HCT116 (cell line): Measurements from ENCODE around the gene MDFI. TPM values are rescaled to one million over a fixed set of nuclear protein-coding genes. Genes with fewer than 3 reads are reported as not detected.

ENCODE experiments used
- ATAC-seq: fragments of 200-7000 bp; cut with Tn5 transposase; 2 replicates; pipeline ENCODE4 v1.9.1; 2020; ENCODE audit warnings: mild to moderate bottlenecking, moderate library complexity
- BruUV-seq: library from RNA; stranded (reverse); fragments of 400-500 nt; replicated peaks from 2 replicates; lab custom pipeline; 2021; lab: Mats Ljungman, UMichigan
- CTCF ChIA-PET: fragments of 300-600 bp; sonication (Branson Sonifier 250); formaldehyde crosslinking; loops from one replicate; lab custom pipeline; 2021; ENCODE audit warnings: antibody characterized with exemption; lab: Charles Lee
- POLR2A ChIA-PET: fragments of 300-600, 350-600 bp; sonication (Branson Sonifier 250); formaldehyde crosslinking; loops from one replicate; lab custom pipeline; 2021; ENCODE audit warnings: antibody characterized with exemption; lab: Charles Lee
- RAD21 ChIA-PET, 2 experiments: fragments of 300-600 bp; sonication (Branson Sonifier 250); formaldehyde crosslinking; loops; one replicate each; lab custom pipeline; 2023; ENCODE audit warnings: low total read pairs in 2 of 2; ENCODE audit not compliant: uncharacterized antibody in 2 of 2, unreplicated experiment in 2 of 2, low non-redundant PET in 1 of 2; lab: Charles Lee
- DNase-seq: peaks from one replicate; pipeline ENCODE4 v3.0.0-alpha.2; 2010; ENCODE audit warnings: low read depth, low spot score
- H2AFZ ChIP-seq: fragments of 200-600 bp; shearing (Covaris generic), sonication (generic); 2 replicates; pipeline ENCODE4 v1.6.1; 2017; ENCODE audit warnings: low read depth, mixed run types, mixed read lengths, antibody characterized with exemption, low read length; ENCODE audit not compliant: poor library complexity, severe bottlenecking
- H3K27ac ChIP-seq: 2 replicates; pipeline ENCODE4 v1.5.1; 2012; ENCODE audit warnings: low read depth, low read length
- H3K27me3 ChIP-seq: fragments of 200-600 bp; sonication (generic); 2 replicates; pipeline ENCODE4 v1.6.1; 2016; ENCODE audit warnings: mixed run types, low read length, mixed read lengths; ENCODE audit not compliant: insufficient read depth
- H3K36me3 ChIP-seq, 2 experiments: fragments of 200-500 bp in 1 of 2; fragments of 200-600 bp in 1 of 2; sonication (Bioruptor generic) in 1 of 2; sonication (generic) in 1 of 2; 2 replicates each; pipeline versions ENCODE4 v1.5.1 to v1.6.1; 2014 to 2016; ENCODE audit warnings: low read length in 2 of 2, inconsistent platforms in 1 of 2, mixed read lengths in 1 of 2, mixed run types in 1 of 2; ENCODE audit not compliant: insufficient read depth in 2 of 2, control insufficient read depth in 1 of 2
- H3K4me1 ChIP-seq, 2 experiments: fragments of 200-600 bp in 1 of 2; sonication (generic) in 1 of 2; 2 replicates each; pipeline versions ENCODE4 v1.5.1 to v1.6.1; 2012 to 2017; ENCODE audit warnings: low read length in 2 of 2, inconsistent platforms in 1 of 2, mild to moderate bottlenecking in 1 of 2, mixed read lengths in 1 of 2, mixed run types in 1 of 2, moderate library complexity in 1 of 2; ENCODE audit not compliant: insufficient read depth in 2 of 2, control insufficient read depth in 1 of 2
- H3K4me2 ChIP-seq: fragments of 200-600 bp; sonication (generic); 2 replicates; pipeline ENCODE4 v1.6.1; 2017; ENCODE audit warnings: mixed run types, low read length, mixed read lengths
- H3K4me3 ChIP-seq, 2 experiments: fragments of 200-600 bp in 1 of 2; sonication (generic) in 1 of 2; replicated peaks in 1 of 2; 2 replicates each; pipeline ENCODE4 v1.5.1; 2011 to 2016; ENCODE audit warnings: low read length in 2 of 2, control low read depth in 1 of 2, low read depth in 1 of 2, mild to moderate bottlenecking in 1 of 2, mixed read lengths in 1 of 2, mixed run types in 1 of 2
- H3K79me2 ChIP-seq: fragments of 200-600 bp; sonication (generic); 2 replicates; pipeline ENCODE4 v1.6.1; 2017; ENCODE audit warnings: mild to moderate bottlenecking, mixed run types, low read length, moderate library complexity, mixed read lengths; ENCODE audit not compliant: insufficient read depth
- H3K9ac ChIP-seq: fragments of 200-600 bp; sonication (generic); 2 replicates; pipeline ENCODE4 v1.6.1; 2016; ENCODE audit warnings: low read length, mixed read lengths
- H3K9me2 ChIP-seq: fragments of 200-600 bp; sonication (generic), shearing (Covaris generic); 2 replicates; pipeline ENCODE4 v1.6.1; 2017; ENCODE audit warnings: mixed run types, mild to moderate bottlenecking, moderate library complexity; ENCODE audit not compliant: insufficient read depth
- H3K9me3 ChIP-seq, 2 experiments: fragments of 200-500 bp in 1 of 2; fragments of 200-600 bp in 1 of 2; sonication (Bioruptor generic) in 1 of 2; sonication (generic) in 1 of 2; 2 replicates each; pipeline ENCODE4 v1.6.1; 2014 to 2017; ENCODE audit warnings: low read length in 2 of 2, mixed read lengths in 2 of 2, inconsistent platforms in 1 of 2, low read depth in 1 of 2, mild to moderate bottlenecking in 1 of 2, mixed run types in 1 of 2, moderate library complexity in 1 of 2; ENCODE audit not compliant: control insufficient read depth in 1 of 2, insufficient read depth in 1 of 2
- H4K20me1 ChIP-seq: fragments of 200-600 bp; sonication (generic), shearing (Covaris generic); 2 replicates; pipeline ENCODE4 v1.6.1; 2017; ENCODE audit warnings: mixed run types, mild to moderate bottlenecking, moderate library complexity; ENCODE audit not compliant: insufficient read depth
- CEBPB ChIP-seq: IDR thresholded peaks from 2 replicates; pipeline ENCODE4 v1.6.1; 2012; ENCODE audit warnings: low read depth
- SIN3A ChIP-seq: IDR thresholded peaks from 2 replicates; pipeline ENCODE4 v1.6.1; 2012; ENCODE audit warnings: low read depth
- intact Hi-C: fragments of 100-400 bp; cut with micrococcal nuclease; formaldehyde crosslinking; loops from 2 replicates; pipeline ENCODE4 v1.10.0; 2022
- total RNA-seq: library from RNA; stranded (reverse); gene quantifications from one replicate; pipeline ENCODE4 v1.2.1, GENCODE V29; 2021; ENCODE audit not compliant: unreplicated experiment
- TF ChIP-seq, protein P1 (sequence below): IDR thresholded peaks from 2 replicates; pipeline ENCODE4 v1.6.1; 2012; ENCODE audit warnings: low read depth

The MDFI gene
- total RNA-seq, 1 experiment from 2014 or later = 35.5 TPM

DNA sequence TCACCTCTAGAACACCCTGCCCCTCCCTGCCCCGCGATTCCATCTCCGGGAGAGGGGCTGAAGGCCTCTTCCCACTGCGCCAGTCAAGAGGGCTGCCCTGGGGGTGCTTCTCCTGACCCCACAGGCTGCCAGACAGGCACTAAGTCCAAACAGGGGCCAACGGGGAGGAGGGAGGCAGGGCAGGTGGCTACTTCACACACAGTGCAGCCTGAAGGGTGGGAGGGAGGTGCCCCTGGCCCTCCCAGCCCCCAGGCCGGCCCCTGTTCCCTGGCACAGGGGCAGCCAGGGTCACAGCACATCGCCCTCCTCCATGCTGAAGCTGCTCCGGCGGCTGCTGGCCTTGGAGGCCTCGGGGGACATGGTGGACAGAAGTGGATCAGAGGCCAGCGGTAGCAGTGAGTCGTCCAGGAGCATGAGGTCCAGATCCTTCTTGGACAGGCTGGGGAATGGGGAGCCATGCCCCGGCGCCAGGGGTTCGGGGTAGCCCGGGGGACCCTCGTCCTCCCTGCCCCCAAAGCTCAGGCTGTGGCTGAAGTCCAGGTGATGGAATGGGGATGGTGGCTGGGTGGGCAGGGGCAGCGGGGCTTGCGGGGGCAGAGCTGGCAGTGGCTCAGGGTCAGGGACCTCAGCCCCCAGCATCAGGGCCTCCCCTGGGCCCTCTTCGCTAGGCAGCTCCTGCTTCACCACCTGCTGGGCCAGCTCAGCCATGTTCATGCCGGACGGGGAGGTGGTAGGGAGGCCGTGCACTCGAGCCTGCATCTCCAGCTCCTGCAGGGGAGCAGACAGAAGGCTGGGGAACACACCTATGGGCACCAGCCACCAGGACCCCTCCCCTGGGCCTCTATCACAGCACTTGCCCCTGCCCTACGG, 46.3 kb downstream of the MDFI start:
- Histone ChIP-seq H3K9me3 (no peaks in the 10 kb centered on the region), H3K27me3 (no peaks in the 10 kb centered on the region), H3K4me1 (peaks cover 4 to 18% of the 10 kb centered on the region in 2 experiments; a peak in 3 of 4 replicates), H4K20me1 (no peaks in the 10 kb centered on the region), H3K9ac (no peak overlapping the region), H3K36me3 (no peaks in the 10 kb centered on the region), H3K79me2 (no peaks in the 10 kb centered on the region), H3K27ac (no peak overlapping the region), H3K4me2 (no peak overlapping the region), H2AFZ (no peak overlapping the region), H3K9me2 (no peaks in the 10 kb centered on the region), H3K4me3 (no peak overlapping the region)
- intact Hi-C loops = no loop called here
- DNase-seq (no peak), ATAC-seq (no peak)
- ChIA-PET CTCF (interaction anchor here (1.0 to 3.5 kb wide), 4 partner anchors 82 to 316 kb away, joined by 4 to 27 read pairs (median 14); no protein-coding TSS in a partner anchor), RAD21 (interaction anchor here (1.2 to 1.3 kb wide), 2 partner anchors 82 to 317 kb away, joined by 5 to 6 read pairs; no protein-coding TSS in a partner anchor), POLR2A (no interaction called here)
- BruUV-seq = no TSS peak
- TF ChIP-seq SIN3A (no peak), CEBPB (no peak)
- TF ChIP-seq, protein P1, sequence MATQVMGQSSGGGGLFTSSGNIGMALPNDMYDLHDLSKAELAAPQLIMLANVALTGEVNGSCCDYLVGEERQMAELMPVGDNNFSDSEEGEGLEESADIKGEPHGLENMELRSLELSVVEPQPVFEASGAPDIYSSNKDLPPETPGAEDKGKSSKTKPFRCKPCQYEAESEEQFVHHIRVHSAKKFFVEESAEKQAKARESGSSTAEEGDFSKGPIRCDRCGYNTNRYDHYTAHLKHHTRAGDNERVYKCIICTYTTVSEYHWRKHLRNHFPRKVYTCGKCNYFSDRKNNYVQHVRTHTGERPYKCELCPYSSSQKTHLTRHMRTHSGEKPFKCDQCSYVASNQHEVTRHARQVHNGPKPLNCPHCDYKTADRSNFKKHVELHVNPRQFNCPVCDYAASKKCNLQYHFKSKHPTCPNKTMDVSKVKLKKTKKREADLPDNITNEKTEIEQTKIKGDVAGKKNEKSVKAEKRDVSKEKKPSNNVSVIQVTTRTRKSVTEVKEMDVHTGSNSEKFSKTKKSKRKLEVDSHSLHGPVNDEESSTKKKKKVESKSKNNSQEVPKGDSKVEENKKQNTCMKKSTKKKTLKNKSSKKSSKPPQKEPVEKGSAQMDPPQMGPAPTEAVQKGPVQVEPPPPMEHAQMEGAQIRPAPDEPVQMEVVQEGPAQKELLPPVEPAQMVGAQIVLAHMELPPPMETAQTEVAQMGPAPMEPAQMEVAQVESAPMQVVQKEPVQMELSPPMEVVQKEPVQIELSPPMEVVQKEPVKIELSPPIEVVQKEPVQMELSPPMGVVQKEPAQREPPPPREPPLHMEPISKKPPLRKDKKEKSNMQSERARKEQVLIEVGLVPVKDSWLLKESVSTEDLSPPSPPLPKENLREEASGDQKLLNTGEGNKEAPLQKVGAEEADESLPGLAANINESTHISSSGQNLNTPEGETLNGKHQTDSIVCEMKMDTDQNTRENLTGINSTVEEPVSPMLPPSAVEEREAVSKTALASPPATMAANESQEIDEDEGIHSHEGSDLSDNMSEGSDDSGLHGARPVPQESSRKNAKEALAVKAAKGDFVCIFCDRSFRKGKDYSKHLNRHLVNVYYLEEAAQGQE = no peak
